Fibroblast of skin of left biceps (primary cell): ENCODE results near the gene AKAP1.

Experiments used
- DNase-seq, 2 experiments: peaks; one replicate each; pipeline ENCODE4 v3.0.0-alpha.2; 2013; ENCODE audit warnings: low read depth in 2 of 2

AKAP1 gene

DNA sequence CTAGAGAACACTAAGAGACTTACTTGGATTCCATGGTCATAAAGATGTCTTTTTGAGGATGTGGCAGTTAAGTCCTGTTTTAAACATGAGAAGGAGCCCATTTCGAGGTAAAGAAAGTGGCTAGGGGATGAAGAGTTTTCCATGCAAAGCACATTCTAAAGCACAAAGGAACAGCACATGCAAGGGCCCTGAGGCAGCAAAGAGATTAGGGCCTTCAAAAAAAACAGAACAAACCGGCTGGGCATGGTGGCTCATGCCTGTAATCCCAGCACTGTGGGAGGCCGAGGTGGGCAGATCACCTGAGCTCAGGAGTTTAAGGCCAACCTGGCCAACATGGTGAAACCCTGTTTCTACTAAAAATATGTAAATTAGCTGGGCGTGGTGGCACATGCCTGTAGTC lies 79.8 kb downstream of the AKAP1 start:
- no peak for DNase-seq

DNA sequence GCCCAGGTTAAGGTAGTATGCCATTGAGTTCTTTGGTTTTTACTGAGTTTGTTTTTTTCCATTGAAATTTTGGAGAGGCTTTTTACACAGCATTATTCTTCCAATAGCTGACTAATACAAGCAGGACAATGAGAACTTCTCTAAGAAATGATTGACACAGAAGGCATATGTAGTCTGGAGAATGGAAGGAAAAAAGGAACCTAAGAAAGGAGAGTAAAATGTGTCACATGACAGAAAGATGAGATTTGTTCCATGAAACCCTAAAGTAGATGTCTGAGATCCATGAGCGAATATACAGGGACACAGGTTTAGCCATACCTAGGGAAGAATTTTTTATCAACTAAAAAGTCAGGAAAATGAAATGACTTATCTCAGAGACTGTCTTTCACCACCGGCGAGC lies 80.7 kb downstream of the AKAP1 start:
- DNase-seq = no peak

DNA sequence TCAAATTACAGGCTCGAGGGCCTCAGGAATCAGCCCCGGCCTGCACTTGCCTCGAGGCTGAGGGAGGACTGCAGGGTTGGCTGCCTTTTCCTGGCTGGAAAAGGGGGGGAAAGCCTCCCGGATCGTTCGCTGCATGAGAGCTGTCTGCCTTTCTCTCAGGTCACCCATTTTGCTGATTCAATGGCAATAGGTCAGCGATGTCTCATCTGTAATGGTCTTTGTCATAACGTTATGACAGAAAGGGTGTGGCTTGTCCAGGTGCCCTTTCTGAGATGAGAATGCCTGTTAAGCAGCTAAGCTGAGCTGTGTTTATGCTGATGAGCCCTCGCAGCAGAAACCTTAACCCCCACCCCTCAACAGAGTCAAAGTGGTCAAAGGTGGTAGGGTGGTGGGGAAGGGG lies 81.8 kb downstream of the AKAP1 start:
- DNase-seq = no peak

DNA sequence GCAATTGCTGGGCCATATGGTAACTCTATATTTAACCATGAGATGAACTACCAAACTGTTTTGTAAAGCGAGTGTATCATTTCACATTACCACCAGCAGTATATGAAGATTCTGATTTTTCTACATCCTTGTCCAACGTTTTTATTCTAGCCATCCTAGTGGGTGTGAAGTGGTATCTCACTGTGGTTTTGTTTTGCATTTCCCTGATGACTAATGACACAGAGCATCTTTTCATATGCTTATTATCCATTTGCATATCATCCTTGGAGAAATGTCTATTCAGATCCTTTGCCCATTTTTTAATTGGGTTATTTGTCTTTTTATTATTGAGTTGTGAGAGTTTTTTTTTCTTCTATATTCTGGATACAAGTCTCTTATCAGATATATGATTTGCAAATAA lies 83.6 kb downstream of the AKAP1 start:
- no peak for DNase-seq

DNA sequence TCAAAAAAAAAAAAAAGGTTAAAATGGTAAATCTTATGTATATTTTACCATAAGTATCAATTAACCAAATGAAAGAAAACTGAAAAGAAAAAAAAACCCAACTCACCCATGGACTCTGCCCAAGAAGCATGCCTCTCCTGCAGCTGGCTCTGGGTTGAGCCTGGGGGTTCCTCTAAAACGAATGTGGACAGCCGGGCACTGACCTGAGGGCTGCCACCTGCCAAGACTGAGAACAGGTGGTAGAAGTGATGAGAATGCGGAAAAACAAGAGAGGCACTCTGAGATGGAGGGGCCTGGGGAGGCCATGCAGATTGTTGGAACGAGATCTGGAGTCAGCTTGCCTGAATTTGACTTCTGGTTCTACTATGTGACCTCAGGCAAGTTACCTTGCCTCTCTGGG lies 85.8 kb downstream of the AKAP1 start:
- no peak for DNase-seq
